GM12892 (cell line): ENCODE data around the gene LYRM1.

Experiments
- POLR2A ChIP-seq: IDR thresholded peaks from 2 replicates; pipeline ENCODE4 v1.6.1; 2011; ENCODE audit warnings: low read depth, low read length, control low read depth
- POLR2AphosphoS5 ChIP-seq: IDR thresholded peaks from 2 replicates; pipeline ENCODE4 v1.6.1; 2011; ENCODE audit warnings: low read depth, low read length, control low read depth

DNA sequence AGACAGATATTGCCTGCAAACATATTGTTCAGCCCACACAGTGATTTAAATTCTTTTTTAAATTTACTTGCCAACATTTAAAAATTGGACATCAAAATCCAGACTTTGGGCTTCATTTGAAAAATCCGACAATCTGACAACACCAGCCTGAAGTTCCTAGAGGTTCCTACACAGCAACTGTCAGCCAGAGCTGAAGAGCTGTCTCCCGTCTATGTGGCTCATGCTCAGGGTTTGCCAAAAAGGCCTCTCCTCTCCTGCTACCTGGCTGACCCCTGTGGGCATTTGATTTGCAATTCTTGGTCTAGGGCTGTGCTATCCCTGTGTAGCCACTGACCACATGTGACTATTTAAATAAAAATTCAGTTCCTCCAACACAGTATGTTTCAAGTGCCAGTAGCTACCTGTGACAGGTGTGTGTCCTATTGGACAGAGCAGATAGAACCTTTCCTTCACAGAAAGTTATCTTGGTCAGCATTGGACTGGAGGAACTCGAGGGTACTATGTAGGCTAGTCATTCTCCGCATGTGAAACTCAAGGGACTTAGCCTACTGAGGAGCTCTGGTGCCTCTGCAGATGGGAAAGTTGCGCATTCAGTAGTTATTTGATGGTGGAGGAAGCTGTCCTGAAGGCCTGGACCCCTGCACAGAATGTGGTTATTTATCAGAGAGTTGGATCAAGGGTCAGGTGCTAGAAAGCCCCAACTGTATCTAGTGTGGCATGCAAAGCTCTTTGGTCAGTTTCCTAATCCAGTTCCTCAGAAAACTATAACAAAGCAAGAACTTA is 2.7 kb downstream of the LYRM1 start:
- TF ChIP-seq POLR2A (no peak), POLR2AphosphoS5 (no peak)
